DND-41 (cell line): ENCODE measurements around the gene PET100.
A peak's percentile ranks its signal among the peaks of the same experiment; 100 is the strongest.

Experiments
- ATAC-seq: fragments of 200-7000 bp; cut with Tn5 transposase; 3 replicates; pipeline ENCODE4 v1.9.1; 2021; ENCODE audit warnings: low read depth; ENCODE audit not compliant: insufficient read depth
- DNase-seq: peaks from one replicate; pipeline ENCODE4 v3.0.0-alpha.2; 2020
- H2AFZ ChIP-seq: 2 replicates; pipeline ENCODE4 v1.6.0; 2012; ENCODE audit warnings: low read depth, low read length
- H3K27ac ChIP-seq: 2 replicates; pipeline ENCODE4 v1.5.1; 2012; ENCODE audit warnings: low read length, inconsistent platforms
- H3K27me3 ChIP-seq: fragments of 200-600 bp; sonication (generic); 2 replicates; pipeline ENCODE4 v1.6.0; 2012; ENCODE audit warnings: low read length, mild to moderate bottlenecking, inconsistent platforms; ENCODE audit not compliant: insufficient read depth, poor library complexity
- H3K36me3 ChIP-seq: 2 replicates; pipeline ENCODE4 v1.5.1; 2012; ENCODE audit warnings: low read length, inconsistent platforms; ENCODE audit not compliant: insufficient read depth
- H3K4me1 ChIP-seq: 2 replicates; pipeline ENCODE4 v1.5.1; 2012; ENCODE audit warnings: mild to moderate bottlenecking, low read length; ENCODE audit not compliant: insufficient read depth
- H3K4me2 ChIP-seq: 2 replicates; pipeline ENCODE4 v1.6.0; 2012; ENCODE audit warnings: mild to moderate bottlenecking, moderate library complexity, low read length, inconsistent platforms; ENCODE audit not compliant: insufficient read depth
- H3K4me3 ChIP-seq, 2 experiments: fragments of 200-600 bp in 1 of 2; shearing (Covaris generic) in 1 of 2; 2 replicates each; pipeline ENCODE4 v1.5.1; 2012 to 2016; ENCODE audit warnings: inconsistent platforms in 2 of 2, low read length in 2 of 2, mild to moderate bottlenecking in 2 of 2, low read depth in 1 of 2, moderate library complexity in 1 of 2
- H3K79me2 ChIP-seq: 2 replicates; pipeline ENCODE4 v1.6.0; 2012; ENCODE audit warnings: low read length, inconsistent platforms; ENCODE audit not compliant: insufficient read depth
- H3K9ac ChIP-seq: 2 replicates; pipeline ENCODE4 v1.6.0; 2012; ENCODE audit warnings: low read depth, mild to moderate bottlenecking, inconsistent platforms, low read length, moderate library complexity
- H3K9me3 ChIP-seq: 2 replicates; pipeline ENCODE4 v1.5.1; 2012; ENCODE audit warnings: low read length, moderate library complexity, mild to moderate bottlenecking, inconsistent platforms; ENCODE audit not compliant: insufficient read depth, severe bottlenecking
- H4K20me1 ChIP-seq: 2 replicates; pipeline ENCODE4 v1.6.0; 2012; ENCODE audit warnings: low read length; ENCODE audit not compliant: insufficient read depth
- CTCF ChIP-seq: IDR thresholded peaks from 2 replicates; pipeline ENCODE4 v1.5.1; 2012; ENCODE audit warnings: borderline replicate concordance, low read length, moderate library complexity, mild to moderate bottlenecking; ENCODE audit not compliant: poor library complexity, severe bottlenecking; ENCODE audit errors: extremely low read depth
- EZH2 ChIP-seq: IDR thresholded peaks from 3 replicates; pipeline ENCODE4 v1.6.1; 2012; ENCODE audit warnings: borderline replicate concordance, low read depth, mild to moderate bottlenecking, moderate library complexity, low read length, inconsistent platforms; ENCODE audit not compliant: severe bottlenecking

The PET100 gene

GRCh38 chr19:7602240-7602934 lies 27.2 kb upstream of the PET100 start:
- no peak for TF ChIP-seq EZH2
- TF ChIP-seq CTCF, result no peak
- Histone ChIP-seq H3K9ac (no peak overlapping the region), H3K27me3 (no peaks in the 10 kb centered on the region), H3K4me2 (no peak overlapping the region), H3K27ac (no peak overlapping the region), H3K4me3 (no peak overlapping the region), H3K36me3 (no peaks in the 10 kb centered on the region), H3K9me3 (no peaks in the 10 kb centered on the region), H3K79me2 (no peaks in the 10 kb centered on the region), H2AFZ (no peak overlapping the region), H3K4me1 (no peaks in the 10 kb centered on the region), H4K20me1 (no peaks in the 10 kb centered on the region)
- DNase-seq (no peak), ATAC-seq (no peak)

GRCh38 chr19:7602935-7603497 lies 26.6 kb upstream of the PET100 start:
- DNase-seq (no peak), ATAC-seq (no peak)
- H3K9me3 ChIP-seq, result no peaks in the 10 kb centered on the region
- no peaks in the 10 kb centered on the region for H3K4me1 ChIP-seq
- H3K4me2 ChIP-seq, result no peak overlapping the region
- H3K9ac ChIP-seq, result no peak overlapping the region
- no peak overlapping the region for H2AFZ ChIP-seq
- no peaks in the 10 kb centered on the region for H3K79me2 ChIP-seq
- TF ChIP-seq EZH2, result no peak
- no peaks in the 10 kb centered on the region for H3K36me3 ChIP-seq
- H3K27ac ChIP-seq, result no peak overlapping the region
- no peak overlapping the region for H3K4me3 ChIP-seq
- H4K20me1 ChIP-seq, result no peaks in the 10 kb centered on the region
- H3K27me3 ChIP-seq, result no peaks in the 10 kb centered on the region

GRCh38 chr19:7603919-7604318 lies 25.7 kb upstream of the PET100 start:
- Histone ChIP-seq H3K36me3 (no peaks in the 10 kb centered on the region), H3K4me3 (no peak overlapping the region), H3K9me3 (no peaks in the 10 kb centered on the region), H3K79me2 (no peaks in the 10 kb centered on the region), H4K20me1 (no peaks in the 10 kb centered on the region), H3K4me1 (no peaks in the 10 kb centered on the region), H2AFZ (no peak overlapping the region), H3K27ac (no peak overlapping the region), H3K27me3 (no peaks in the 10 kb centered on the region), H3K9ac (no peak overlapping the region), H3K4me2 (no peak overlapping the region)
- DNase-seq (no peak), ATAC-seq (no peak)
- TF ChIP-seq EZH2 (no peak), CTCF (no peak)

- Histone ChIP-seq H2AFZ (no peak overlapping the region), H3K4me3 (no peak overlapping the region), H3K79me2 (no peaks in the 10 kb centered on the region), H3K9me3 (no peaks in the 10 kb centered on the region), H3K27ac (no peak overlapping the region), H3K9ac (no peak overlapping the region), H3K4me2 (no peak overlapping the region), H3K4me1 (no peaks in the 10 kb centered on the region), H3K36me3 (no peaks in the 10 kb centered on the region), H3K27me3 (no peaks in the 10 kb centered on the region), H4K20me1 (no peaks in the 10 kb centered on the region)
- peak; percentile 67 for ATAC-seq
- no peak for TF ChIP-seq EZH2
- no peak for TF ChIP-seq CTCF
- peak; percentile 46 for DNase-seq
Observed at GRCh38 chr19:7605490-7606222, 23.9 kb upstream of the PET100 start.
